ENCODE data around the gene FSD1. TPM values are rescaled to one million over a fixed set of nuclear protein-coding genes. Genes with fewer than 3 reads are reported as not detected.
A peak's percentile ranks its signal among the peaks of the same experiment; 100 is the strongest.

The FSD1 gene
- total and polyA plus RNA-seq, 9 of the 15 experiments (the other 6 are each of a cell fraction or from before 2014, with no cell fraction given): 0.11 to 1.9 (median 0.94) TPM; not detected in 1

GRCh38 chr19:4278419-4279266, 25.8 kb upstream of the FSD1 start, which contains the start of gene SHD:
TSS of gene SHD (plus strand) at chr19:4279266. CDS start at chr19:4280064, 798 bp downstream.
- Histone ChIP-seq H4K20me1 (replicated peaks; ENCODE audit: control insufficient read depth, insufficient read depth, low read length) (0 out of 2 replicates have a peak, but pooled peaks cover 5% of the 10 kb centered on the region), H3K4me1 (replicated peaks in 1 of 2; ENCODE audit: control insufficient read depth in 2 of 2, insufficient read depth in 2 of 2, low read length in 2 of 2) (peaks cover 0 to 18% of the 10 kb centered on the region in 2 experiments; a peak in 4 of 5 replicates), H3K36me3 (ENCODE audit: control insufficient read depth, insufficient read depth, low read length) (no peaks in the 10 kb centered on the region), H3K79me2 (ENCODE audit: control insufficient read depth, insufficient read depth, low read length) (no peaks in the 10 kb centered on the region), H3K9ac (ENCODE audit: insufficient read depth in 1 of 2, low read depth in 2 of 2, low read length in 2 of 2) (peak within 1 kb of the TSS in 1 of 2 experiments; percentile 61; a peak in 2 of 4 replicates), H3K4me3 (no peak within 1 kb of the TSS), H3K9me1 (ENCODE audit: control insufficient read depth, insufficient read depth, low read length) (no peaks in the 10 kb centered on the region), H3K9me3 (replicated peaks; ENCODE audit: control insufficient read depth, insufficient read depth, low read depth, low read length) (no peaks in the 10 kb centered on the region), H3K4me2 (ENCODE audit: insufficient read depth, low read length) (no peak within 1 kb of the TSS), H2AFZ (ENCODE audit: low read depth, low read length) (no peak within 1 kb of the TSS), H3K27ac (ENCODE audit: extremely low read depth, low read depth, low read length) (no peak within 1 kb of the TSS), H3K27me3 (ENCODE audit: control insufficient read depth in 2 of 2, insufficient read depth in 2 of 2, low read length in 2 of 2) (peaks cover 16 to 24% of the 10 kb centered on the region in 2 experiments; a peak in 4 of 5 replicates)
- ChIA-PET POLR2A (interaction anchor here (0.5 to 1.6 kb wide), 4 partner anchors 15 to 165 kb away, joined by 3 to 4 read pairs (median 3); no protein-coding TSS in a partner anchor), CTCF (ENCODE audit: low intra/inter-chr PET ratio) (no interaction called here)
- no TSS peak for BruUV-seq (replicated peaks)
- intact Hi-C loops (cut with micrococcal nuclease) (no loop called here), in situ Hi-C loops (cut with MboI) (loop anchor here (10.0 kb wide), 1 partner anchor 66 kb away; the partner anchor contains the start of gene MPND)
- 1% methylated on average over 10 of the region's 44 CpGs for WGBS (ENCODE audit: insufficient coverage, low coverage, missing lambda C conversion rate)
- peak in 3 of 4 experiments; percentile 32 to 67 (median 65) for DNase-seq (ENCODE audit: extremely low read depth in 1 of 4, low spot score in 3 of 4)
- ATAC-seq: peak; percentile 75
- no peak for FAIRE-seq
- TF ChIP-seq E4F1 (CRISPR knock-in tag; IDR thresholded peaks at IDR 0.05; ENCODE audit: borderline replicate concordance): no peak
- TF ChIP-seq VEZF1 (CRISPR knock-in tag; IDR thresholded peaks at IDR 0.05): peak; percentile 70
- TF ChIP-seq HNRNPLL (IDR thresholded peaks at IDR 0.05; ENCODE audit: low read depth, low read length, poor library complexity, severe bottlenecking): no peak
- peak; percentile 51; the same call in 1 of the 2 replicates for TF ChIP-seq TFAP4 (CRISPR knock-in tag; IDR thresholded peaks at IDR 0.05; ENCODE audit: borderline replicate concordance)
